RWPE1 (cell line): Measurements from ENCODE around the gene SYMPK.

ENCODE experiments used
- CTCF ChIA-PET: fragments of 350-600 bp; sonication (Branson Sonifier 250); formaldehyde crosslinking; extraction: SDS; loops from one replicate; lab custom pipeline; 2021; lab: Yijun Ruan, JAX
- POLR2A ChIA-PET: fragments of 400-600 bp; formaldehyde crosslinking; extraction: SDS; loops from one replicate; lab custom pipeline; 2020; ENCODE audit warnings: antibody characterized with exemption; ENCODE audit not compliant: low non-redundant PET; lab: Yijun Ruan, JAX
- DNase-seq: peaks from one replicate; pipeline ENCODE4 v3.0.0; 2012; ENCODE audit warnings: low spot score
- H3K27ac ChIP-seq: fragments of 450-650 bp; 2 replicates; pipeline ENCODE4 v1.5.1; 2017
- TF ChIP-seq, protein P1 (sequence below): fragments of 450-650 bp; conservative IDR thresholded peaks from 2 replicates; pipeline ENCODE4 v1.5.1; 2017; ENCODE audit warnings: low read depth, mild to moderate bottlenecking

SYMPK gene

DNA sequence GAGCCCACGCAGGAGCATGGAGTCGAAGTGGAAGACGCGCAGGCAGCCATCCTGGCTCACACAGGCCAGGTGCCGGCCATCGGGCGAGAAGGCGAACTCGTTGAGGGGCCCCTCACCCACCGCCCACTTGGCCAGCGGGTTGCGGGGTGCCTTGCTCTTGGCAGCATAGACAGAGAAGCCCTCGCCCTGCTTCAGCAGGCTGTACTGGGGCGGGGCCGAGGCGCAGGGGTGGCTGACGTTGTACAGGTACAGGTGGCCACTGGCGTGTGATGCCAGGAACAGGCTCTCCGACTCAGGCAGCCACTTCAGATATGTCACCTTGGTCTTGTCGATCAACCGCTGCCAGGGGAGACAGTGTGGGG is 76.4 kb downstream of the SYMPK start:
- ChIA-PET CTCF (interaction anchor here (1.2 kb wide), 1 partner anchor 13 kb away, joined by 8 read pairs; no protein-coding TSS in a partner anchor), POLR2A (no interaction called here)
- no peak for DNase-seq
- TF ChIP-seq, protein P1, sequence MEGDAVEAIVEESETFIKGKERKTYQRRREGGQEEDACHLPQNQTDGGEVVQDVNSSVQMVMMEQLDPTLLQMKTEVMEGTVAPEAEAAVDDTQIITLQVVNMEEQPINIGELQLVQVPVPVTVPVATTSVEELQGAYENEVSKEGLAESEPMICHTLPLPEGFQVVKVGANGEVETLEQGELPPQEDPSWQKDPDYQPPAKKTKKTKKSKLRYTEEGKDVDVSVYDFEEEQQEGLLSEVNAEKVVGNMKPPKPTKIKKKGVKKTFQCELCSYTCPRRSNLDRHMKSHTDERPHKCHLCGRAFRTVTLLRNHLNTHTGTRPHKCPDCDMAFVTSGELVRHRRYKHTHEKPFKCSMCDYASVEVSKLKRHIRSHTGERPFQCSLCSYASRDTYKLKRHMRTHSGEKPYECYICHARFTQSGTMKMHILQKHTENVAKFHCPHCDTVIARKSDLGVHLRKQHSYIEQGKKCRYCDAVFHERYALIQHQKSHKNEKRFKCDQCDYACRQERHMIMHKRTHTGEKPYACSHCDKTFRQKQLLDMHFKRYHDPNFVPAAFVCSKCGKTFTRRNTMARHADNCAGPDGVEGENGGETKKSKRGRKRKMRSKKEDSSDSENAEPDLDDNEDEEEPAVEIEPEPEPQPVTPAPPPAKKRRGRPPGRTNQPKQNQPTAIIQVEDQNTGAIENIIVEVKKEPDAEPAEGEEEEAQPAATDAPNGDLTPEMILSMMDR = no peak
- H3K27ac ChIP-seq = peak overlapping the region; percentile 98

DNA sequence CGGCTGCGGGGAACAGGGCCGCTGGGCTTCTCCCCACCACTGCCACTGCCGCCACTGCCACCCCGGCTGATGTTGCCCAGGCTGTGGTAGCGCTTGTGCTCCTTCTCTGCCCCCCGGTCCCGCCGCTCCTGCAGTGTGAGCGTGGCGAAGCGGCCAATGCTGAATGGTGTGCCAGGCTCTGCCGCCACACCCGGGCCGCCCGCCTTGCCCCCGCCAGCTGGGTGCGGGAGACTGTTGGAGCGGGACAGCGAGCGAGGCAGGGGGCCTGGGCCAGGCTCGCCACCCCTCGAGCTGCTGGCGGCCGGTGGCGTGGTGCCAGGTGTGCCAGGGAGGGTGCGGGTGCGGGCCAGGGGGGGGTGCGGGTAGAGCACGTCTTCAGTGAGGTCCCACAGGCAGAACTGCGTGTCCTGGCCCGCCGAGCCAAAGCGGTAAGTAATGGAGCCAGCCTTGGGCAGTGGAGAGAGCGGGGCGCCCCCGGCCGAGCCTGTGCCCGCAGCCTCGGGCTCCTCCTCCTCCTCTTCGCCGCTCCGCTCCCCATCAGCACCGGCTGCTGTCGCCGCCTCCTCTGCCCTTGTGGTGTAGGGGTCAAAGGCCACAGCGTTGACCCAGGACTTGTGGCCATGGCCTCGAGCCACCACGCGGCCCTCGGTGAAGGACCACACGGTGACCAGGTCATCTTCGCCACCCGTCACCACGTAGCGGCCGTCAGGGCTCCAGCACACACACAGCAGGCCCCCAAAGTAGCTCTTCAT is 77.0 kb downstream of the SYMPK start:
- H3K27ac ChIP-seq = peak overlapping the region; percentile 98
- POLR2A ChIA-PET = no interaction called here
- TF ChIP-seq, protein P1 = no peak
- DNase-seq = no peak
- CTCF ChIA-PET = interaction anchor here (0.6 kb wide), 1 partner anchor 72 kb away, joined by 5 read pairs; no protein-coding TSS in a partner anchor

DNA sequence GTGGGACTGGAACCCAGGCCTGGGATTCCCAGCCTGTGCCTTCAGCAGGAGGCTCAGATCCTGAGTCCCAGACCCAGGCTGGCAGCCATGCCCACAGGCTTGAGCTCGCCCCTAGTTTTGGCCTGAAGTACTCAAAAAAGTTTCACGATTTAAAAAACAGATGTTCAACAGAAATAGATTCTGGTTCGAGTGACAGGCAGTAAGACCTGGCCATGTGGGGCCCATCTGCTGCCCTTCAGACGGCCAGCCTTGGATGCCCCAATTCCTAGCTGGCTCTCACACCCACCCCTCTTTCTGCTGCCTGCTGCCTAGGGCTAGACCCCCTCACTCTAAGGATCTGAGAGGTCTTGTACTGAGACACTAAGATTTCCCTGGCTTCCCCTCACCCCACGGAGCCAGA is 77.8 kb downstream of the SYMPK start:
- CTCF ChIA-PET = interaction anchor here (0.6 kb wide), 1 partner anchor 72 kb away, joined by 5 read pairs; no protein-coding TSS in a partner anchor
- no peak for DNase-seq
- POLR2A ChIA-PET = interaction anchor here (0.6 kb wide), 1 partner anchor 972 kb away, joined by 3 read pairs; no protein-coding TSS in a partner anchor
- peak overlapping the region; percentile 98 for H3K27ac ChIP-seq
- TF ChIP-seq, protein P1 = no peak

DNA sequence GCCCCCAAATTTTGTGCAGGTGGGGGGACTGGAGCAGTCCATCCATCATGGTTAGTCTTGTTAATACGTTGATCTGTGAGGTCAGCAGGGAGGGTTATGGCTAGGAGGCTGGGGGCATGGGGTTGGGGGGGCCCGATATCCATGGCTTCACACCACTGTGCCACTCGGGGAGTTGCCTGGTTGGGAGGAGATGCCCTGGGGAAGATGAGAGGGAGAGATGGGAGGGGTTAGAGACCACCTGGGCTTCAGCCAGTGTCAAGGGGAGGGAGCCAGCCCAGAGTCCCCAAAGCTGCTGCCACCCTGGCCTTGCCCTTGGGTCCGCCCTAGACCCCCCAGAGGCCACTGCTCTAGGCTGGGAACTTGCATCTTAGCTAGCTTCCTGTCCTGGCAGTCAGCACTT is 78.9 kb downstream of the SYMPK start:
- TF ChIP-seq, protein P1 = no peak
- ChIA-PET POLR2A (no interaction called here), CTCF (no interaction called here)
- H3K27ac ChIP-seq = peak overlapping the region; percentile 98
- no peak for DNase-seq

DNA sequence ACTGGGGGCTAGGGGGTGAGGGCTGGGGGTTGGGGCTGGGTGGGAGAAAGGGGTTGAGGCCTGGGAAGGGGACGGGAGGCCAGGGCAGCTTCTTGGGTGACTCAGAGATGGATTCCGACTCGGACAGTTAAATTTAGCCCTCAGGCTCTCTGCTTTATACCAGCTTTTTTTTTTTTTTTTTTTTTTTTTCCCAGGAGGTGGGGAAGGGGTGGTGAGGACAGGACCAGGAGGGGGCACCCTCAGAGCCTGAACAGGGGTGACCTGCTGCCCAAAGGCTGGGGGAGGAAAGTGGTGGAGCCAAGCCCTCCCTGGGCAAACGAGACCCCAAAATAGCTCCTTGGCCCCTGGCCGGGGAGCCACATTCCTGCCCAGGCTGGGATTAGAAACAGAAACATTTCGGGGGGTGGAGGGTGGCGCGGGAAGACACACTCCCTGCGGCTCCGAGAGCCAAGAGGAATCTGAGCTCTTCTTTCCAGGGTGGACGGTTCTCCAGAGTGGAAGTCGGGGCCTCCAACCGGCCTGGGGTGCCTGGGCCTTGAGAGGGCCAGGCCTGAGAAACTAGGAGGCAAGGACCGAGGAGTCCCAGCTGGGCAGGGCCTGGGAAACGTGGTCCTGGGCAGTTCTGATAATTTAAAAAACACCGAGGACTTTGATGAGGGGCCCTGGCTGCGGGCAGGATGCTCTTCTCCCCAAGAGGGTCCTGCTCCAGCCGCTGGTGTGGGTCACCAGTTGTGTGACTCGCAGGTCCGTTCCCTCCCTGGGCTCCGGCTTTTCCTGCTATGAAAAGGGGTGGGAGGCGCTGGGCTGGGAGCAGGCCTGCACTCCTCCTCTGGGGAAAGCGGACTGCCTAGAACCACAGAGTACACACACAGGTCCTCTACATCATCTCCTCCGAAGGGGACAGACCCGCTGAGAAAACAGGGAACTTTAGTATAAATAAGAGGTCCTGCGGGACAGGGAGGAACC is 79.8 kb downstream of the SYMPK start:
- TF ChIP-seq, protein P1 = no peak
- CTCF ChIA-PET = interaction anchor here (0.6 to 1.3 kb wide), 3 partner anchors 13 to 198 kb away, joined by 3 to 8 read pairs (median 8); no protein-coding TSS in a partner anchor
- POLR2A ChIA-PET = interaction anchor here (0.5 to 2.6 kb wide), 9 partner anchors 12 to 931 kb away, joined by 3 to 27 read pairs (median 4); partner anchors contain the start of gene SIX5
- H3K27ac ChIP-seq = peak overlapping the region; percentile 98
- peak; percentile 80 for DNase-seq
